B cell (primary cell): Measurements from ENCODE around the gene PARD3B.

Experiments used
- EZH2 ChIP-seq: IDR thresholded peaks from 2 replicates; pipeline ENCODE4 v1.6.1; 2012; ENCODE audit warnings: borderline replicate concordance, low read depth, mild to moderate bottlenecking, moderate library complexity, low read length; ENCODE audit not compliant: insufficient read depth, poor library complexity, severe bottlenecking
- TF ChIP-seq, protein P1 (sequence below): fragments of 200-600 bp; IDR thresholded peaks from one replicate; pipeline ENCODE4 v1.8.0; 2022; ENCODE audit warnings: antibody characterized with exemption, mild to moderate bottlenecking

DNA sequence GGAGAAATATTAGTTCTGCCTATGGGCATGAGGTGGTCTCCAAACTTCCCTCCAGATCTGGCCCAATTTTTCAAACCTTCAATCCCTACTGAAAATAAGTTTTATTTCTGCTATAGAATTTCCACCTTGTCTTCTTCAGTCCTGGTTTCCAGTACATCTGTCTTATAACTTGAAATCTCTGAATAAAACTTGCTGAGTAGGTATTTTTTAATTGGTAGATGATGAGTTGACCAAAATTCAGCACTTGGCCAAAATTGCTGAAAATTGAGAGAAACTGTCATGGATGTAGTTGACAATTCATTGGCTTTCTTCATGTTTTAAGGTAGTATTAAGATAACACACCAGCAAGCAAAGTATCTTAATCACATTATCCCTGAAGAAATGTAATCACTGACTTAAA is 206.2 kb downstream of the PARD3B start:
- TF ChIP-seq, protein P1, sequence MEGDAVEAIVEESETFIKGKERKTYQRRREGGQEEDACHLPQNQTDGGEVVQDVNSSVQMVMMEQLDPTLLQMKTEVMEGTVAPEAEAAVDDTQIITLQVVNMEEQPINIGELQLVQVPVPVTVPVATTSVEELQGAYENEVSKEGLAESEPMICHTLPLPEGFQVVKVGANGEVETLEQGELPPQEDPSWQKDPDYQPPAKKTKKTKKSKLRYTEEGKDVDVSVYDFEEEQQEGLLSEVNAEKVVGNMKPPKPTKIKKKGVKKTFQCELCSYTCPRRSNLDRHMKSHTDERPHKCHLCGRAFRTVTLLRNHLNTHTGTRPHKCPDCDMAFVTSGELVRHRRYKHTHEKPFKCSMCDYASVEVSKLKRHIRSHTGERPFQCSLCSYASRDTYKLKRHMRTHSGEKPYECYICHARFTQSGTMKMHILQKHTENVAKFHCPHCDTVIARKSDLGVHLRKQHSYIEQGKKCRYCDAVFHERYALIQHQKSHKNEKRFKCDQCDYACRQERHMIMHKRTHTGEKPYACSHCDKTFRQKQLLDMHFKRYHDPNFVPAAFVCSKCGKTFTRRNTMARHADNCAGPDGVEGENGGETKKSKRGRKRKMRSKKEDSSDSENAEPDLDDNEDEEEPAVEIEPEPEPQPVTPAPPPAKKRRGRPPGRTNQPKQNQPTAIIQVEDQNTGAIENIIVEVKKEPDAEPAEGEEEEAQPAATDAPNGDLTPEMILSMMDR = no peak
- no peak for TF ChIP-seq EZH2
